ENCODE results near the gene ALG13. TPM values are rescaled to one million over a fixed set of nuclear protein-coding genes. Genes with fewer than 3 reads are reported as not detected.
A peak's percentile ranks its signal among the peaks of the same experiment; 100 is the strongest.

Gene ALG13
- total and polyA plus RNA-seq, 2 donors (not counting 1 experiment from before 2014, with no cell fraction given) = 138 to 166 TPM

DNA sequence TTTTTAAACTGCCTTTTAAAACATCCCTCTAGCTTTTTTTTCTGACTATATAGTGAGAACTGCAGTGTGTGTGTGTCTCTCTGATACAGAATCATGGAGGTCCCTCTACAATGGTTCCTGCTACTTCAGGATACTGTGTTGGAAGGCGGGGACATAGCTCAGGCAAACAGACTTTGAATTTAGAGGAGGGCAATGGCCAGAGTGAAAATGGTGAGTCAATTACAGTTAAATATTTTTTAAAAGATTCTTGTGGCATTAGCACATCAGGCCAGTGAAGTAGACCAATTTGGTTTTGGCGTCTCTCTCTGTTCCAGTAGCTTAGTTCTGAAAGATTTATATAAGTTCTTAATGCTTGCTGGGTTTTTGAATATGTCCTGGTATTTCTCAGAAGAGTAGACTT, 47.1 kb downstream of the ALG13 start:
- Histone ChIP-seq H3K4me3 (ENCODE audit: control extremely low read depth in 1 of 5, extremely low read depth in 1 of 5, insufficient read depth in 1 of 5, low read depth in 2 of 5, low read length in 4 of 5) (no peak overlapping the region), H3K79me2 (ENCODE audit: control insufficient read depth, insufficient read depth, low read length) (no peaks in the 10 kb centered on the region), H3K36me3 (replicated peaks in 1 of 2; ENCODE audit: control extremely low read depth in 1 of 2, control insufficient read depth in 1 of 2, extremely low read depth in 1 of 2, insufficient read depth in 2 of 2, low read length in 1 of 2) (peaks cover 1 to 44% of the 10 kb centered on the region in 2 experiments), H4K20me1 (ENCODE audit: control insufficient read depth, insufficient read depth, low read length, poor library complexity, severe bottlenecking) (peaks cover 6% of the 10 kb centered on the region), H3K9ac (ENCODE audit: low read length) (no peak overlapping the region), H2AFZ (ENCODE audit: insufficient read depth, low read depth, low read length, poor library complexity, severe bottlenecking) (no peak overlapping the region), H3K27ac (ENCODE audit: low read length in 2 of 2) (no peak overlapping the region), H3K27me3 (replicated peaks in 1 of 4; ENCODE audit: control extremely low read depth in 1 of 4, control insufficient read depth in 3 of 4, insufficient read depth in 4 of 4, low read length in 3 of 4) (no peaks in the 10 kb centered on the region), H3K4me1 (ENCODE audit: control insufficient read depth in 2 of 2, insufficient read depth in 2 of 2, low read length in 2 of 2) (no peaks in the 10 kb centered on the region), H3K9me3 (ENCODE audit: control extremely low read depth in 1 of 3, control insufficient read depth in 2 of 3, insufficient read depth in 1 of 3, low read length in 2 of 3) (no peaks in the 10 kb centered on the region), H3K4me2 (replicated peaks; ENCODE audit: low read depth, low read length, poor library complexity, severe bottlenecking) (no peak overlapping the region)
- ChIA-PET CTCF (interaction anchor here (0.7 kb wide), 1 partner anchor 17 kb away, joined by 3 read pairs; no protein-coding TSS in a partner anchor), POLR2A (no interaction called here)
- WGBS (ENCODE audit: insufficient coverage) = no CpG with 5 or more reads among the region's 2 CpGs
- no peak for TF ChIP-seq EZH2 (IDR thresholded peaks at IDR 0.05; ENCODE audit: borderline replicate concordance, insufficient read depth, low read depth, low read length, poor library complexity, severe bottlenecking)
- TF ChIP-seq, protein P1, sequence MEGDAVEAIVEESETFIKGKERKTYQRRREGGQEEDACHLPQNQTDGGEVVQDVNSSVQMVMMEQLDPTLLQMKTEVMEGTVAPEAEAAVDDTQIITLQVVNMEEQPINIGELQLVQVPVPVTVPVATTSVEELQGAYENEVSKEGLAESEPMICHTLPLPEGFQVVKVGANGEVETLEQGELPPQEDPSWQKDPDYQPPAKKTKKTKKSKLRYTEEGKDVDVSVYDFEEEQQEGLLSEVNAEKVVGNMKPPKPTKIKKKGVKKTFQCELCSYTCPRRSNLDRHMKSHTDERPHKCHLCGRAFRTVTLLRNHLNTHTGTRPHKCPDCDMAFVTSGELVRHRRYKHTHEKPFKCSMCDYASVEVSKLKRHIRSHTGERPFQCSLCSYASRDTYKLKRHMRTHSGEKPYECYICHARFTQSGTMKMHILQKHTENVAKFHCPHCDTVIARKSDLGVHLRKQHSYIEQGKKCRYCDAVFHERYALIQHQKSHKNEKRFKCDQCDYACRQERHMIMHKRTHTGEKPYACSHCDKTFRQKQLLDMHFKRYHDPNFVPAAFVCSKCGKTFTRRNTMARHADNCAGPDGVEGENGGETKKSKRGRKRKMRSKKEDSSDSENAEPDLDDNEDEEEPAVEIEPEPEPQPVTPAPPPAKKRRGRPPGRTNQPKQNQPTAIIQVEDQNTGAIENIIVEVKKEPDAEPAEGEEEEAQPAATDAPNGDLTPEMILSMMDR (IDR thresholded peaks at IDR 0.05) = no peak
- no peaks in the 10 kb centered on the region for H3K9me3 Mint-ChIP-seq (ENCODE audit: insufficient read depth)
- DNase-seq (no peak), ATAC-seq (ENCODE audit: low read depth) (no peak)
- H3K4me1 Mint-ChIP-seq = no peaks in the 10 kb centered on the region
- H3K27ac Mint-ChIP-seq = no peak overlapping the region
- H3K27me3 Mint-ChIP-seq = no peaks in the 10 kb centered on the region
- no peak overlapping the region for H3K4me3 Mint-ChIP-seq
- intact Hi-C loops (cut with micrococcal nuclease) = no loop called here

DNA sequence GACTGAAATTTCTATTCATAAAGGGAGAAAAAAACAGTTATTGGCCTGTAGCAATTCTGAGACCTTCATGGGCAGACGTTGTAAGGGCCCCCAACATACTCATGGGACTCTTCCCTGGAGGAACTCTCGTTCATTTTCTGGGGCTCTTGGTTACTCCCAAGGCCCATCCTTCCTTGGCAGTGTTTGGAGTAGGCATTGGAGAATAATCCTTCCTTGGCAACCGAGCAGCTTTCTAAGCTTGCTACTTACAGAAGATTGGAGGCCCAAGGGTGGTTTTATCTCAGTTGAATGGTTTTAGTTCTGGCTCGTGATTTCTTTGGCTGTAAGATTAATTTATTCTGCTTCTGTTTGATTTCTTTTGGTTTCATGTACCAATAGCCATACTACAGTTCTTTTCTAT, 50.4 kb downstream of the ALG13 start:
- H3K4me1 Mint-ChIP-seq = no peaks in the 10 kb centered on the region
- DNase-seq = no peak
- H3K27me3 Mint-ChIP-seq = no peaks in the 10 kb centered on the region
- peak overlapping the region; percentile 32 for H3K27ac Mint-ChIP-seq
- no peaks in the 10 kb centered on the region for H3K27me3 ChIP-seq (replicated peaks in 1 of 4; ENCODE audit: control extremely low read depth in 1 of 4, control insufficient read depth in 3 of 4, insufficient read depth in 4 of 4, low read length in 3 of 4)
- intact Hi-C loops (cut with micrococcal nuclease) = no loop called here
- no CpG with 5 or more reads among the region's 4 CpGs for WGBS (ENCODE audit: insufficient coverage)
- H3K4me2 ChIP-seq (replicated peaks; ENCODE audit: low read depth, low read length, poor library complexity, severe bottlenecking) = no peak overlapping the region
- CTCF ChIA-PET = interaction anchor here (0.6 kb wide), 1 partner anchor 1410 kb away, joined by 3 read pairs; no protein-coding TSS in a partner anchor
- H3K9me3 Mint-ChIP-seq (ENCODE audit: insufficient read depth) = no peaks in the 10 kb centered on the region
- H3K36me3 ChIP-seq (replicated peaks in 1 of 2; ENCODE audit: control extremely low read depth in 1 of 2, control insufficient read depth in 1 of 2, extremely low read depth in 1 of 2, insufficient read depth in 2 of 2, low read length in 1 of 2) = peaks cover 1 to 43% of the 10 kb centered on the region in 2 experiments
- no peak overlapping the region for H3K27ac ChIP-seq (ENCODE audit: low read length in 2 of 2)
- no peak overlapping the region for H3K4me3 ChIP-seq (ENCODE audit: control extremely low read depth in 1 of 5, extremely low read depth in 1 of 5, insufficient read depth in 1 of 5, low read depth in 2 of 5, low read length in 4 of 5)
- peaks cover 6% of the 10 kb centered on the region for H4K20me1 ChIP-seq (ENCODE audit: control insufficient read depth, insufficient read depth, low read length, poor library complexity, severe bottlenecking)
- ATAC-seq (ENCODE audit: low read depth) = no peak
- H3K9ac ChIP-seq (ENCODE audit: low read length) = no peak overlapping the region
- no peak overlapping the region for H2AFZ ChIP-seq (ENCODE audit: insufficient read depth, low read depth, low read length, poor library complexity, severe bottlenecking)
- no peaks in the 10 kb centered on the region for H3K9me3 ChIP-seq (ENCODE audit: control extremely low read depth in 1 of 3, control insufficient read depth in 2 of 3, insufficient read depth in 1 of 3, low read length in 2 of 3)
- no peaks in the 10 kb centered on the region for H3K79me2 ChIP-seq (ENCODE audit: control insufficient read depth, insufficient read depth, low read length)
- no peak overlapping the region for H3K4me3 Mint-ChIP-seq
- POLR2A ChIA-PET = no interaction called here
- H3K4me1 ChIP-seq (ENCODE audit: control insufficient read depth in 2 of 2, insufficient read depth in 2 of 2, low read length in 2 of 2) = no peaks in the 10 kb centered on the region
- TF ChIP-seq, protein P1 (IDR thresholded peaks at IDR 0.05) = no peak
- TF ChIP-seq EZH2 (IDR thresholded peaks at IDR 0.05; ENCODE audit: borderline replicate concordance, insufficient read depth, low read depth, low read length, poor library complexity, severe bottlenecking) = no peak

All from B cell (primary cell).